ENCODE results near the gene C17orf114.

C17orf114 gene

GRCh38 chr17:4795168-4795567, 7.0 kb downstream of the C17orf114 start:
- H3K27ac ChIP-seq (ENCODE audit: low read length) = peak overlapping the region; percentile 84
- H3F3A ChIP-seq (ENCODE audit: insufficient read depth, low read length, poor library complexity, severe bottlenecking) = peaks cover 9% of the 10 kb centered on the region
- no peaks in the 10 kb centered on the region for H3K36me3 ChIP-seq (ENCODE audit: insufficient read depth, low read length)
- H2AFZ ChIP-seq (ENCODE audit: low read depth, low read length) = no peak overlapping the region
- no peak overlapping the region for H3K4me3 ChIP-seq (ENCODE audit: low read length)
- TF ChIP-seq EZH2 (IDR thresholded peaks at IDR 0.05; ENCODE audit: borderline replicate concordance, insufficient read depth, low read length, poor library complexity, severe bottlenecking) (no peak), CTCF (IDR thresholded peaks at IDR 0.05; ENCODE audit: poor library complexity, severe bottlenecking) (no peak)
- no peak overlapping the region for H3K9ac ChIP-seq (ENCODE audit: low read length)
- H3K4me2 ChIP-seq (ENCODE audit: low read length) = no peak overlapping the region
- H4K20me1 ChIP-seq (ENCODE audit: insufficient read depth) = no peaks in the 10 kb centered on the region
- H3K9me3 ChIP-seq (ENCODE audit: low read length) = no peaks in the 10 kb centered on the region
- peaks cover 14% of the 10 kb centered on the region for H3K79me2 ChIP-seq (replicated peaks; ENCODE audit: insufficient read depth, low read length)
- H3K27me3 ChIP-seq (ENCODE audit: insufficient read depth, low read depth, low read length) = no peaks in the 10 kb centered on the region
- H3K9me2 ChIP-seq (ENCODE audit: insufficient read depth, low read length) = no peaks in the 10 kb centered on the region

- Histone ChIP-seq H3K79me2 (replicated peaks; ENCODE audit: insufficient read depth, low read length) (no peaks in the 10 kb centered on the region), H3K27ac (ENCODE audit: low read length) (peak overlapping the region; percentile 88), H4K20me1 (ENCODE audit: insufficient read depth) (no peaks in the 10 kb centered on the region), H2AFZ (ENCODE audit: low read depth, low read length) (peak overlapping the region; percentile 89), H3K4me3 (ENCODE audit: low read length) (peak overlapping the region; percentile 79), H3F3A (ENCODE audit: insufficient read depth, low read length, poor library complexity, severe bottlenecking) (peaks cover 9% of the 10 kb centered on the region), H3K27me3 (ENCODE audit: insufficient read depth, low read depth, low read length) (no peaks in the 10 kb centered on the region), H3K9me3 (ENCODE audit: low read length) (no peaks in the 10 kb centered on the region), H3K4me2 (ENCODE audit: low read length) (peak overlapping the region; percentile 41), H3K36me3 (ENCODE audit: insufficient read depth, low read length) (no peaks in the 10 kb centered on the region), H3K9me2 (ENCODE audit: insufficient read depth, low read length) (no peaks in the 10 kb centered on the region), H3K9ac (ENCODE audit: low read length) (peak overlapping the region; percentile 88)
- no peak for TF ChIP-seq EZH2 (IDR thresholded peaks at IDR 0.05; ENCODE audit: borderline replicate concordance, insufficient read depth, low read length, poor library complexity, severe bottlenecking)
- TF ChIP-seq TAF1 (IDR thresholded peaks at IDR 0.05; ENCODE audit: low read depth) = no peak
- TF ChIP-seq MXI1 (conservative IDR thresholded peaks at IDR 0.05; ENCODE audit: poor library complexity, severe bottlenecking) = no peak
- TF ChIP-seq REST (IDR thresholded peaks at IDR 0.05; ENCODE audit: borderline replicate concordance) = no peak
- TF ChIP-seq CTCF (IDR thresholded peaks at IDR 0.05; ENCODE audit: poor library complexity, severe bottlenecking) = no peak
- TF ChIP-seq RAD21 (conservative IDR thresholded peaks at IDR 0.05) = no peak
- no peak for TF ChIP-seq SMC3 (conservative IDR thresholded peaks at IDR 0.05; ENCODE audit: poor library complexity)
- no peak for TF ChIP-seq POLR2AphosphoS5 (IDR thresholded peaks at IDR 0.05)
- TF ChIP-seq EP300 (conservative IDR thresholded peaks at IDR 0.05; ENCODE audit: poor library complexity, severe bottlenecking) = no peak
These were observed 11.4 kb downstream of the C17orf114 start for GRCh38 chr17:4790705-4791088.

Measured in neural cell (in vitro differentiated cells).